Right ventricle myocardium superior (tissue), 1 donor: ENCODE results near the gene MUC21. TPM values are rescaled to one million over a fixed set of nuclear protein-coding genes. Genes with fewer than 3 reads are reported as not detected.
"Not testable (repeated sequence)": the region's sequence is repeated elsewhere in the genome, so short reads cannot be mapped to it uniquely, and the experiment has no call there.

Source experiments
- ATAC-seq: fragments of 200-7000 bp; cut with Tn5 transposase; one replicate; pipeline ENCODE4 v1.9.1; 2020; ENCODE audit warnings: mild to moderate bottlenecking; ENCODE audit not compliant: poor library complexity
- DNase-seq: peaks from one replicate; pipeline ENCODE4 v3.0.0-alpha.2; 2020
- intact Hi-C: fragments of 100-400 bp; cut with DNase I; formaldehyde crosslinking; loops from one replicate; pipeline ENCODE4 v1.11.2; 2022
- total RNA-seq: library from RNA; stranded (reverse); fragmentation: NEBNext Ultra II Directional; extraction: Animal tissue kit (Norgen Biotek cat#: 25700); gene quantifications from one replicate; pipeline ENCODE4 v1.2.1, GENCODE V29; 2021
- donor health status: DM: no; HTN: yes; CAD: no; lungs with severe emphysema.

The MUC21 gene
- total RNA-seq, 1 donor from 2014 or later = not detected

DNA sequence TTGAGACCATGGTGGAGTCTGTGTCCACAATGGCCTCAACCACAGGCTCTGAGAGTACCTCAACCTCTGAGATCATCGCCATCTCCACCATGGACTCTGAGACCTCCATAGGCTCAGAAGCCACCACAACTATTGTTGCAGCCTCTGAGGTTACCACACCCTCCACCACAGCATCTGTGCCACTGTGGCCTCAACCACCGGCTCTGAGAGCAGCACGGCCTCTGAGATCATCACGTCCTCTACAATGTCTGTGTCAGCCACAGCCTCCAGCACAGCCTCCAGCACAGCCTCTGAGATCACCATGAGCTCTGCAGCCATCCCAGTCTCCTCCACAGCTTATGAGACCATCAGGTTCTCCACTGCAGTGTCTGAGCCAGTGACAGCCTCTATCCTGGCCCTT, 19.4 kb upstream of the MUC21 start:
- ATAC-seq = no peak
- no peak for DNase-seq
- intact Hi-C loops = no loop called here

DNA sequence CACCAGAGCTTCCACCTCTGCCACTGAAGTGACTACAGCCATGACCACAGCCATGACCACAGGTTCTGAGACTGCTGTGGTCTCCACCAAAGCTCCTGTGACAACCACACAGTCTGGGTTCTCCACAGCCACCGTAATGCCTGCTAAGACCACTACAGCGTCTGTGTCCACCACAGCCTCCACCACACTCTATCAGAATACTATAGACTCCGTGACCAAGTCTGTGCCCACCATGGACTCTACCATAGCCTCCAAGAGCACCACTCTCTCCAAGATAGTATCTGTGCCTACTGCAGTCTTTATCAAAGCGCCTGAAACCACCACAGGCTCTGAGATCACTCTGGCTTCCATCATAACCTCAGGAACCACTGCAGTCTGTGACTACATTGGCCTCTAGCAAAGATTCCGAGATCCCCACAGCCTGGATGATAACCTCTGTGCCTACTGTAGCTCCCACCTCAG, 18.3 kb upstream of the MUC21 start:
- no peak for DNase-seq
- intact Hi-C loops = no loop called here
- no peak for ATAC-seq

DNA sequence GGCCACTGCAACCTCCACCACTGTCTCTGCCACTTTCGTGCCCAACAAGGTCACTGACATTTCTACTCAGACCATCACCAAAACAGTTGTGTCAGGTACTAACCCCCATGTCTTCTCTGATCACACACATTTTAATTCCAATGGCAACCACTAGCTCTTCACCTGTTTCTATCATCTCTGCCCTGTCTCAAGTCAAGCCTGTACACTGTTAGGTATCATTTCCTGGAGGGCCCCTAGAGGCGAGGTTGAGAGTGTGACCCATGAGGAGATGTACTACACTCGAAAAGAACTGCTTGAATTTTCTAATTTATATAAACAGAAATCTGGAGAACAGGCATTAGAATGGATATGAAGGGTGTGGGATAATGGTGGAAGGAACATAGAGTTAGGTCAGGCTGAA, 17.4 kb upstream of the MUC21 start:
- ATAC-seq (no peak), DNase-seq (no peak)
- intact Hi-C loops = no loop called here

DNA sequence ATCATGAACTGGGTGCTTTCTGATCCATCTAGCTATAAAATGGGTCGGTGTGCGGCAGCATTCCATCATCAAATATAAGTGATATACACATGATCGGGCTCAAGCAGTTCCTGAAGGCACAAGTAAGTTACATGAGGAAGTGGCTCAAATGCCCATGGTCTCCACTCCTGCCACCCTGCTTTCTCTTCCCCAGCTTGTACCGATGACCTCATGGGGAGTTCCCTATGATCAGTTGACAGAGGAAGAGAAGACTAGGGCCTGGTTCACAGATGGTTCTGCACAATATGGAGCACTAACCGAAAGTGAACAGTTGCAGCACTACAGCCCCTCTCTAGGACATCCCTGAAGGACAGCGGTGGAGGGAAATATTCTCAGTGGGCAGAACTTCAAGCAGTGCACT, 14.3 kb upstream of the MUC21 start:
- ATAC-seq, DNase-seq, intact Hi-C loops: not testable (repeated sequence)

DNA sequence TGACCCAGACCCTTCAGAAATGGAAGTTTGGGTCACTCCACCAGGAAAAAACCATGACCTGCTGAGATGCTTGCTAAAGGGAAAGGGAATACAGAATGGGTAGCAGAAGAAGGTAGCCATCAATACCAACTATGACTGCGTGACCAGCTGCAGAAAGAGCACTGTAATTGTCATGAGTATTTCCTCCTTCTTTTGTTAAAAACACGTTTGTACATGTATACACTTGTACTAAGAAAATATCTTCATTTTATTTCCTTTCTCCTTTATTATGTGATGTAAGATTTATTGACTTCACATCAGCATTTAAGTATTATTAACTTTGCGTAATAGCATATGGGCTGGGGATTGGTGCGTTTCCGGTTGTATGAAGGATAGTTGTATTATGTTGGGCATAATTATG, 12.6 kb upstream of the MUC21 start:
- intact Hi-C loops = no loop called here

DNA sequence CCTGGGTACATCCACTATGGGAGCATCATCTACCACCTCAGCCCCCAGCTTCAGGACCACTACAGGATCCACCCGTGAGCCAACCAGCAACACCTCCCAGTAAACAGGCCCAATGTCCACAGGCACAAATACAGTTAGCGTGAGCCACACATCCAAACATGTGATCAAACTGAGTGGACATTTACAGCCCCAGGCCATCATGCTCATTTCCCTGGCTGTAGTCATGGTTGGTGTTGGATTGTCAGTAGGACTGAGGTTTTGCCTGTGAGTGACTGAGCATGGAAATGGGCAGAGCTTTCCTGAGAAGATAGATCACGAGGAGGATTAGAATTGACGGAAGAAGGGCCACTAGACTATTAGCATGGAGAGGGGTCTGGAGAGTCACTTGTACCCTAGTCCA, 10.7 kb upstream of the MUC21 start:
- DNase-seq (no peak), ATAC-seq (no peak)
- intact Hi-C loops = no loop called here

More for the DNA sequence above, 12.6 kb upstream of the MUC21 start:
- DNase-seq (no peak), ATAC-seq (no peak)

DNA sequence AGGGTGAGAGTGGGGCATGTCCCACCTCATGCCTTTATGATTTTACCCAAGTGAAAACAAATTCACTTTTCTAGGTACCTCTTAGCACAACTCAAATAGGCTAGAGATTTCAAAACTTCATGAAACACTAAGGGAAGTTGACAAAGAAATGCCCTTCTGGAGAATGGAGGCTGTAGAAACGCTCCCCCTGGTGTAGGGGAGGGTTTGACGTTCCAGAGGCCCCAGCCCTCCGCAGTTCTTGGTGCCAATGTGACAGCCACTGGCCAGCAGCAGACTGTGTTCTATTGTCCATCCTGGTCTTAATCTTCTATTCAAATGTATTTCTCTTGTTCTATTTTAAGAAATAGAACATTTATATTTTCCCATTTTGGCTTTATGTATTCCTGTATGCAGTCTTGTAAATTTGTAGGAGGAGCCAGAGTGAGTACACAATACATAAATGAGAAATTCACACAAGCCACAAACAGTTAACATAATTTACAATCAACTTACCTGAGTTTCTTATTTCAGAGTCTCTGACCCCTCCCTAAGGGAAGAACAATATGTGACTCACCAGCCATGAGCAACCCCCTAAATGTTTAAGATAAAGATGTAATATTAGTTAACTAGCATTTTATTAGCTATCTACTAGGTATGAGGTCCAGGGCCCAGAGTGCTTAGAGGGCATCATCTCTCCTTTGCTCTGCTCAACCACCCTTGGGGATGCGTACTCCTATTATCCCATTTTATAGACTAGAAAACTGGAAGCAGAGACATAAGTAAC, 8.8 kb upstream of the MUC21 start:
- intact Hi-C loops = no loop called here
- DNase-seq = no peak
- no peak for ATAC-seq

DNA sequence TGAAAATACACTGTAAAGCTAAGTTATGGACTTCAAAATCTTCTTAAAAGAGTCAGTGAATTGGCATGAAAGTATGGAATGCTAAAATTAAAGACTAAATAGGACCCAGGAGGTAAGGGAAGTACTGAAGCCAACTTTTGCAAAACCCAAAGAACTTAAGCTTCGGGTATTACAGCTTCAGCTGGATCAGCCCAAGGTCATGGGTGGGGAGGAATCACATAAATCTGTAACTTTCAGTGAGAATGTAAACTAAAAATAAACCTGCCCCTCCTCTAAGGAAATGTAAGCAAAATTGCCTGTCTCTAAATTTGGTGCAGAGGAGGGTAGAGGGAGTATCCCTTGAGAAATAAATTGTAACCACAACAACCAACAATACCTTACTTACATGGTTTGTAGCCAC, 4.4 kb upstream of the MUC21 start:
- ATAC-seq (no peak), DNase-seq (no peak)
- intact Hi-C loops = no loop called here

DNA sequence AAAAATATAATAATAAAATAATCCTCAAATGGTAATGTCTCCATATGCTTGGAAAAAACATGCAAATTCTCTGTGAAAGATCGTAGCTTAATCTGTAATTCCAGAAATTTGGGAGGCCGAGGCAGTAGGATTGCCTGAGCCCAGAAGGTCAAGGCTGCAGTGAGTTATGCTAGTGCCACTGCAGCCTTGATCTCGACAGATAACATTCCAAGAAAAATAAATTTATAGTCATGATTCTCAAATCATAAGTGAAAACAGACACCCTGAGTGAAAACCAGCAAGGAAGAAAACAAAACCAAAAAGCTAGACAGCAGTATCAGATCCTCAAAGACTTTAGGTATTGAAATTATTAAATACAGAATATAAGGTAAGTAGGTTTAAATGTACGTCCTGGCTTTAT, 3.8 kb upstream of the MUC21 start:
- DNase-seq (no peak), ATAC-seq (no peak)
- intact Hi-C loops = no loop called here

DNA sequence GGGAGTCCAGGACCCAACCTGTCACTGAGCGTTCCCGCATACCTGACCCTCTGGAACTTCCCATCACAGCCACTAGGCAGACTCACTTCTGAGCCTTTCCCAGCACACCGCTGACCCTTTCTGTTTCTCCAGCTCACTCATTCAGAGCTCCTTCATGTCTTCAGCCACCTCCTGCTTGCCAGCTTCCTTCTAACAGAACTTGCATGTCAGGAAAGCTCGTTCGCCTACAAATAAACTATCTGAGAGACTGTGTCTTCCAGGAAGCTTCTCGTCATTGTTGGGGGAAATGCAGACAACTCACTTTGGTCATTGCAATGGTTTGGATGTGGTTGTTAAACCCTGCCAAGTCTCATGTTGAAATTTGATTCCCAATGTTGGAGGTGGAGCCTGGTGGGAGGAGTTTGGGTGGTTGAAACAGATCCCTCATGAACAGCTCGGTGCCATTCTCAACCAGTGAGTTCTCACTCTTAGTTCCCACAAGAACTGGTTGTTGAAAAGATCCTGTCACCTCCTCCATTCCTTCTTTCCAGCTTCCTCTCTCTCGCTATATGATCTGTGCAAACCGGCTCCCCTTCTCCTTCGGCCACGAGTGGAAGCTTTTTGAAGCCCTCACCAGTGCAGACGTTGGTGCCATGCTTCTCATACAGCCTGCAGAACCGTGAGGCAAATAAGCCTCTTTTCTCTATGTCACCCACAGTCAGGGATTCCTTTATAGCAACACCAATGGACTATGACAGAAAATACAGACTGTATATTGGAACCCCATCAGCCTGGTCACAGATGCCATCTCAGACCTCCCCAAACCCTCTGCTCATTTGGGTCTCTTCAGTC, 1.4 kb upstream of the MUC21 start:
- DNase-seq = no peak
- peak; percentile 90 for ATAC-seq
- intact Hi-C loops = no loop called here

DNA sequence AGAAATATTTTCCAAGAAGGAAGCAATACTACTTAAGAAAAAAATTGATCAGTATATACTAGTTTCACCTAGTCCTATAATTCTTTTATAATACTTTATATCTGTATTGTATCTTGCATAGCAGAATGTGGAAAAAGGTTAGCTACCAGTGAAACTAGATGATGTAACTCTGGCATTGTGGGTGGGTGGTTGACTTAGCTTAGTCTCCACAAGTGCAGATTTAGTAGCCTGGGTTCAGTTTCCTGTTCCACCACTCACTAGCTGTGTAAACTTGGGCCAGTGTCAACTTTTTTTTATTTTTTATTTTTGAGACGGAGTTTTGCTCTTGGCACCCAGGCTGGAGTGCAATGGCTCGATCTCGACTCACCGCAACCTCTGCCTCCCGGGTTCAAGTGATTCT, 2.0 kb downstream of the MUC21 start:
- DNase-seq = no peak
- no peak for ATAC-seq
- intact Hi-C loops = no loop called here

DNA sequence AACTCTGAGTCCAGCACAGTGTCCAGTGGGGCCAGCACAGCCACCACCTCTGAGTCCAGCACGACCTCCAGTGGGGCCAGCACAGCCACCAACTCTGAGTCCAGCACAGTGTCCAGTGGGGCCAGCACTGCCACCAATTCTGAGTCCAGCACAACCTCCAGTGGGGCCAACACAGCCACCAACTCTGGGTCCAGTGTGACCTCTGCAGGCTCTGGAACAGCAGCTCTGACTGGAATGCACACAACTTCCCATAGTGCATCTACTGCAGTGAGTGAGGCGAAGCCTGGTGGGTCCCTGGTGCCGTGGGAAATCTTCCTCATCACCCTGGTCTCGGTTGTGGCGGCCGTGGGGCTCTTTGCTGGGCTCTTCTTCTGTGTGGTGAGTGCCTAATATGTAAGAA, 3.8 kb downstream of the MUC21 start:
- intact Hi-C loops = no loop called here
- no peak for ATAC-seq
- DNase-seq = no peak

DNA sequence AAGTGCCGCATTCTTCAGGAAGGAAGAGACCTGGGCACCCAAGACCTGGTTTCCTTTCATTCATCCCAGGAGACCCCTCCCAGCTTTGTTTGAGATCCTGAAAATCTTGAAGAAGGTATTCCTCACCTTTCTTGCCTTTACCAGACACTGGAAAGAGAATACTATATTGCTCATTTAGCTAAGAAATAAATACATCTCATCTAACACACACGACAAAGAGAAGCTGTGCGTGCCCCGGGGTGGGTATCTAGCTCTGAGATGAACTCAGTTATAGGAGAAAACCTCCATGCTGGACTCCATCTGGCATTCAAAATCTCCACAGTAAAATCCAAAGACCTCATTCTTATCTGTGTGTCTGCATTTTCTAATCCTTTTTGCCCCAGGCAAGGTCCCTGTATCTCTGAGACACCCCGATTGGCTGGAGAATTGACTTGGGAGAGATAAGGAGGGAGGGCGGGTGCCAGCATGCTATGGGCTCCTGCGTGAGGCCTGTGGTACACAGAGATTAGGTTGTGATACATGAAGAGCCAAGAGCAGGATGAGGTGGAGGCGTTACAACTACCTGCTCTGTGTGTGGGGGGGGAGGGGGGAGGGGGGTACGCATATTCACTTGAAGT, 4.8 kb downstream of the MUC21 start:
- DNase-seq (no peak), ATAC-seq (no peak)
- intact Hi-C loops = no loop called here

DNA sequence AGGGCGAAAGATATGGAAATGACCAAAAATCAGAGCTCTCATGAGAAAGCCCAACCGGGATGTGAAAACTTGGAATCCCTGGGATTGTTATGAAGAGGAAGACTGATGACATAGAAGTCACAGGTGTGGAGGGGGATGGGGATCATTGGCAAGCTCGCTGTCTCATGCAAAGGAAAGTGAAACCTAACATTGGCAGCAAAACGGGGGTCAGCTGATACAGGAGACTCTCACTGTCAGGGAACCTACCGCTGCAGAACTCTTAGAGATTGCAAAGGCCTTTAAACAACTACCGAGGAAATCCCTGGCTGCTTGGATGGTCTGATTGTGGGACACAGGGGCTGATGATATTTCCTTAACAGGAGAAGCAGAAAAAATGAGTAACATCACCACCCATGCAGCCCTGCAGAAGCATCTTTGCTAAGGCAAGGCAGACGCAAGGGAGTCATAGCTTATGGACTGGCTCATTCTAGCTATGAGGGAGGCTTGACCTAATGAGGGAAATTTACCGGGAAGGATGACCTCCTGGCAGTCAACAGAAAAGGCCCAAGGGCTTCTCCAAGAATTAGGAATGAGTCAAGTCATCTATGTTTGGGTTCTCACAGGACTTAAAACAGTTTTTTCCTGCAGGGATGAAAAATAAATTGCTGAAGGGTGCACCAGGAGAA, 7.0 kb downstream of the MUC21 start:
- DNase-seq (no peak), ATAC-seq (no peak)
- intact Hi-C loops = no loop called here

DNA sequence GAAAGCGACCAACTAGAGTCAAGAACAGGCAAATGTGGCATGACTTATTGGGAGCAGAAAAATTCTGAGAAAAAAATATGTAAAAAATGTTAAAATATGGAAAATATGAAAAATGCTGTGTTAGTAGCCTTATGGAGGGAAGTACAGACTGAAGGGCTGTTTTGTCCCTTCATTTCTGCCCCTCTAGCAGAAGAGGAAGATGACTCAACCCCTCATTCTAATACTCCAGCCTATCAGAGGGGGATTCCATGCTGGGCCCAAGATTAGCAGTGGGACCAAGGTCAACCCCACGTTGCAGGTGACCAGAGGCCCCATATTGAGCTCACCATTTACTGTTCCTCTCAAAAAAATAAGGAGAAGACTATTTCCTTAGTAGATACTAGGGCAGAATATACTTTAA, 8.4 kb downstream of the MUC21 start:
- DNase-seq (no peak), ATAC-seq (no peak)
- intact Hi-C loops = no loop called here

DNA sequence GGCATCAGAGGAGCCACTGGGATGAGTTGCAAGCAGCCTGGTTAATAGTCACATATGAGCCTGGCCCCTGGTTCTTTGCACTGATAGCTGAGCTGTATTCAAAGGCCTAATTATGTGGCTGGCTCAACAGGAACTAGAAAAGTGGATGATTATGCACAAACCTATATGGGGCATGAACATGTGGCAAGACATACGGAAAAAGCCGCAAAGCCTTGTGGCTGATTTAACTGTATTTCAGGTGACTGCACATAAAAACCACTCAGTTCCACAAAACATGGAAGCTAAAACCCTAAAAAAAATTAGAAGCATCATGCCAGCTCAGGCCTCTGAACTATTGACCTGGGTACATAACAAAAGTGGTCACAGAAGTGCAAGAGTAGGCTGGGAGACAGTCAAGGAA, 13.8 kb downstream of the MUC21 start:
- intact Hi-C loops = no loop called here
- ATAC-seq (no peak), DNase-seq (no peak)

DNA sequence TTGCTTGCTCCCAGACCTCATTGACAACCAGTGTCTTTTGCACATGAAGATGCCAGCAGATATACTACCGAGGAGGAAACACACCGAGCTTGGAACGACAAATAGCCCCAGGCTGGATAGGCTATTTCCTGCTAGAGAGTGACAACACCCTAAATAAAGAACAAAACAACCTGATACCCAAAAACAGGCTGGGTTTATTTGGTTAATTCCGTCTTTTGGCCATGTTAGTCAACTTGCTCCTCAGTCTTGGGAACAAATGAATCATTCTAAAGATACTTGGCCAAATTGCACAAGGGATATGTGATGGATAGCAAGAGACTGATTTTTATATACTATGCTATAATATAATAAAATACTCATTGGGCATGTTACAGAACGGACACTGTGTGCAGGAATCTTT, 15.3 kb downstream of the MUC21 start:
- ATAC-seq (no peak), DNase-seq (no peak)
- intact Hi-C loops = no loop called here

DNA sequence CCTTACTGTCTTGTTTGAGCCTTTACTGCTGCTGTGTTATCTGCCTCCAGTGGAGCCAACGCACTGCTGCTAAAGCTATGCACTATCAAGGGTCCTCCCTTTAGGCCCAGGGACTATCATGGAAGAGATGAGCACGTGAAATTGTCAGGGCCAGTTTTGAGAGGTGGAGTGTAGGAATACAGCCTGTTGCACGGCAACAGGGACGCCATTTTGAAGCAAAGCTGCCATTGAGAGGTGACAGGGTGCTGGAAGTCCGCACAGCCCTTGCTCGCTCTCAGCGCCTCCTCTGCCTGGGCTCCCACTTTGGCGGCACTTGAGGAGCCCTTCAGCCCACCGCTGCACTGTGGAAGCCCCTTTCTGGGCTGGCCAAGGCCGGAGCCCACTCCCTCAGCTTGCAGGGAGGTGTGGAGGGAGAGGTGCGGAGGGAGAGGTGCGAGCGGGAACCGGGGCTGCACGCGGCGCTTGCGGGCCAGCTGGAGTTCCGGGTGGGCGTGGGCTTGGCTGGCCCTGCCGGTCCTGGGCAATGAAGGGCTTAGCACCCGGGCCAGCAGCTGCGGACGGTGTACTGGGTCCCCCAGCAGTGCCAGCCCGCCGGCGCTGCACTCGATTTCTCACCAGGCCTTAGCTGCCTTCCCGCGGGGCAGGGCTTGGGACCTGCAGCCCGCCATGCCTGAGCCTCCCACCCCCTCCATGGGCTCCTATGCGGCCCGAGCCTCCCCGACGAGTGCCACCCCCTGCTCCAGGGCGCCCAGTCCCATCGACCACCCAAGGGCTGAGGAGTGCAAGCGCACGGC, 16.7 kb downstream of the MUC21 start:
- DNase-seq, intact Hi-C loops, ATAC-seq: not testable (repeated sequence)
